ENCODE measurements around the gene OR52D1. TPM values are rescaled to one million over a fixed set of nuclear protein-coding genes. Genes with fewer than 3 reads are reported as not detected.
A peak's percentile ranks its signal among the peaks of the same experiment; 100 is the strongest.

OR52D1 gene
- total and polyA plus RNA-seq, 2 of the 4 experiments (the other 2 are of a cell fraction): not detected

GRCh38 chr11:5524756-5525155, 36.3 kb downstream of the OR52D1 start:
- intact Hi-C loops (cut with micrococcal nuclease) (no loop called here), dilution Hi-C loops (cut with HindIII; ENCODE audit: low sequenced_read_pairs, unreplicated experiment) (no loop called here), in situ Hi-C loops (cut with MboI; ENCODE audit: low sequenced_read_pairs) (no loop called here)
- H4K91ac ChIP-seq (ENCODE audit: insufficient read depth, low read depth, low read length): no peak overlapping the region
- H3K18ac ChIP-seq (ENCODE audit: low read depth, low read length): no peak overlapping the region
- H3K9me1 ChIP-seq (ENCODE audit: insufficient read depth, low read length): no peaks in the 10 kb centered on the region
- H4K20me1 ChIP-seq (ENCODE audit: insufficient read depth, low read length): no peaks in the 10 kb centered on the region
- no peak overlapping the region for H3K14ac ChIP-seq (replicated peaks; ENCODE audit: low read depth, low read length)
- WGBS, 2 experiments (ENCODE audit: extremely low coverage in 2 of 2, insufficient read length in 1 of 2): 20 to 100% methylated on average over 1 of the region's 3 CpGs
- BruUV-seq (replicated peaks): no TSS peak
- TF ChIP-seq MAFK (IDR thresholded peaks at IDR 0.05; ENCODE audit: low read depth, low read length) (no peak), NFE2L2 (IDR thresholded peaks at IDR 0.05; ENCODE audit: low read depth, low read length) (no peak), MAZ (IDR thresholded peaks at IDR 0.05; ENCODE audit: borderline replicate concordance, low read depth, low read length) (no peak), CEBPB (IDR thresholded peaks at IDR 0.05; ENCODE audit: low read depth, low read length) (no peak), BHLHE40 (IDR thresholded peaks at IDR 0.05; ENCODE audit: low read depth, low read length) (no peak)
- no peak overlapping the region for H2BK5ac ChIP-seq (ENCODE audit: low read depth, low read length, poor library complexity, severe bottlenecking)
- ATAC-seq (ENCODE audit: low read depth) (no peak), DNase-seq (no peak)
- ChIA-PET CTCF (no interaction called here), POLR2A (ENCODE audit: unreplicated experiment) (no interaction called here)
- no peaks in the 10 kb centered on the region for H3K79me1 ChIP-seq (ENCODE audit: low read depth in 1 of 2, low read length in 2 of 2)
- H3K4me1 ChIP-seq (ENCODE audit: control insufficient read depth, insufficient read depth, low read length): no peaks in the 10 kb centered on the region
- no peaks in the 10 kb centered on the region for H3K9me3 ChIP-seq (ENCODE audit: control insufficient read depth, insufficient read depth, low read length)
- peaks cover 4% of the 10 kb centered on the region; the same call in 1 of the 2 replicates for H3K27me3 ChIP-seq (ENCODE audit: control insufficient read depth, insufficient read depth, low read length)
- H2BK20ac ChIP-seq (ENCODE audit: low read depth, low read length): no peak overlapping the region
- H3K36me3 ChIP-seq (ENCODE audit: control insufficient read depth, insufficient read depth, low read length): no peaks in the 10 kb centered on the region
- H3K4me2 ChIP-seq (ENCODE audit: low read depth, low read length): no peak overlapping the region
- H3K23ac ChIP-seq (ENCODE audit: low read depth, low read length): no peak overlapping the region
- no peak overlapping the region for H2BK120ac ChIP-seq (ENCODE audit: low read depth, low read length)
- H3K27ac ChIP-seq (ENCODE audit: insufficient read depth, low read length): no peak overlapping the region
- H3K56ac ChIP-seq (ENCODE audit: extremely low read depth, insufficient read depth, low read length): no peak overlapping the region
- H3K4ac ChIP-seq (ENCODE audit: low read depth, low read length): no peak overlapping the region
- H3K4me3 ChIP-seq (ENCODE audit: insufficient read depth, low read depth, low read length): no peak overlapping the region
- no peak overlapping the region for H3K9ac ChIP-seq (ENCODE audit: low read depth, low read length)
- H4K8ac ChIP-seq (ENCODE audit: low read depth in 2 of 2, low read length in 2 of 2): no peak overlapping the region
- no peak overlapping the region for H2AFZ ChIP-seq (replicated peaks; ENCODE audit: low read length, poor library complexity)
- H2AK5ac ChIP-seq (ENCODE audit: low read depth, low read length): no peak overlapping the region
- peak overlapping the region; percentile 46 for H2AK9ac ChIP-seq (replicated peaks; ENCODE audit: low read depth, low read length, poor library complexity)
- no peak overlapping the region for H4K5ac ChIP-seq (ENCODE audit: low read depth, low read length)
- no peak overlapping the region for H2BK15ac ChIP-seq (ENCODE audit: low read depth, low read length)

All from IMR-90 (cell line).